Endothelial cell of umbilical vein (primary cell): ENCODE measurements around the gene MYH9.

ENCODE experiments used
- CTCF ChIP-seq, 2 donors: IDR thresholded peaks; 1 replicate in 1 of 2; 2 replicates in 1 of 2; pipeline ENCODE4 v1.5.1; 2011; ENCODE audit warnings: low read length in 2 of 2, mild to moderate bottlenecking in 2 of 2, moderate library complexity in 2 of 2, control low read depth in 1 of 2, inconsistent platforms in 1 of 2, low read depth in 1 of 2; ENCODE audit not compliant: insufficient read depth in 1 of 2; ENCODE audit errors: extremely low read depth in 1 of 2
- EZH2 ChIP-seq: IDR thresholded peaks from 2 replicates; pipeline ENCODE4 v1.6.1; 2012; ENCODE audit warnings: borderline replicate concordance, low read depth, mild to moderate bottlenecking, moderate library complexity, low read length, inconsistent platforms; ENCODE audit not compliant: severe bottlenecking
- FOS ChIP-seq: IDR thresholded peaks from 2 replicates; pipeline ENCODE4 v1.6.1; 2011; ENCODE audit warnings: mild to moderate bottlenecking, low read length, moderate library complexity, borderline replicate concordance; ENCODE audit not compliant: insufficient read depth
- GATA2 ChIP-seq: IDR thresholded peaks from 2 replicates; pipeline ENCODE4 v1.7.0; 2011; ENCODE audit warnings: low read depth, mild to moderate bottlenecking, moderate library complexity, mixed read lengths, low read length; ENCODE audit not compliant: insufficient read length, insufficient read depth
- JUN ChIP-seq: IDR thresholded peaks from 2 replicates; pipeline ENCODE4 v1.6.1; 2011; ENCODE audit warnings: borderline replicate concordance, low read depth; ENCODE audit not compliant: insufficient read length, insufficient read depth
- MAX ChIP-seq: IDR thresholded peaks from 2 replicates; pipeline ENCODE4 v1.6.1; 2011; ENCODE audit not compliant: insufficient read depth, insufficient read length
- MYC ChIP-seq: IDR thresholded peaks from one replicate; pipeline ENCODE4 v1.6.1; 2011; ENCODE audit warnings: mild to moderate bottlenecking, low read depth, low read length
- POLR2A ChIP-seq: IDR thresholded peaks from 2 replicates; pipeline ENCODE4 v1.6.1; 2012; ENCODE audit warnings: low read depth, mild to moderate bottlenecking, control low read depth, low read length
- POLR2AphosphoS5 ChIP-seq: IDR thresholded peaks from 2 replicates; pipeline ENCODE4 v1.6.1; 2012; ENCODE audit warnings: low read depth, mild to moderate bottlenecking, control low read depth, low read length, moderate library complexity; ENCODE audit not compliant: insufficient read depth

GRCh38 chr22:36236388-36237319 lies 151.1 kb downstream of the MYH9 start:
- TF ChIP-seq FOS (no peak), EZH2 (no peak), GATA2 (no peak), POLR2A (no peak), CTCF (IDR thresholded peaks at IDR 0.05; ENCODE audit: extremely low read depth in 1 of 2, insufficient read depth in 1 of 2, low read depth in 1 of 2, low read length in 2 of 2) (no peak), MAX (no peak), POLR2AphosphoS5 (no peak), JUN (no peak), MYC (no peak)
